Measurements from ENCODE around the gene DHRSX.

DHRSX gene

DNA sequence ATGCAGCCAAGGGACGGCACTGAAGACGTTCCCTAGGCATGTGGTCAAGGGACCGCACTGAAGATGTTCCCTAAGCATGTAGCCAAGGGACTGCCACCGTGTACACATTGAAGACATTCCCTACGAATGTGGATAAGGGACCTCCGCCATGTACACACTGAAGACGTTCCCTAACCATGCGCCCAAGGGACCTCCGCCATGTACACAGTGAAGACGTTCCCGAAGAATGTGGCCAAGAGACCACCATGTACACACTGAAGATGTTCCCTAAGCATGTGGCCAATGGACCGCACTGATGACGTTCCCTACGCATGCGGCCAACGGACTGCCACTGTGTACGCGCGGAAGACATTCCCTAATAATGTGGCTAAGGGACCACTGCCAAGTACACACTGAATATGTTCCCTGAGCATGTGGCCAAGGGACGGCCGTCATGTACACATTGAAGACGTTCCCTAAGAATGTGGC, 48.4 kb downstream of the DHRSX start:
- no peak for DNase-seq

DNA sequence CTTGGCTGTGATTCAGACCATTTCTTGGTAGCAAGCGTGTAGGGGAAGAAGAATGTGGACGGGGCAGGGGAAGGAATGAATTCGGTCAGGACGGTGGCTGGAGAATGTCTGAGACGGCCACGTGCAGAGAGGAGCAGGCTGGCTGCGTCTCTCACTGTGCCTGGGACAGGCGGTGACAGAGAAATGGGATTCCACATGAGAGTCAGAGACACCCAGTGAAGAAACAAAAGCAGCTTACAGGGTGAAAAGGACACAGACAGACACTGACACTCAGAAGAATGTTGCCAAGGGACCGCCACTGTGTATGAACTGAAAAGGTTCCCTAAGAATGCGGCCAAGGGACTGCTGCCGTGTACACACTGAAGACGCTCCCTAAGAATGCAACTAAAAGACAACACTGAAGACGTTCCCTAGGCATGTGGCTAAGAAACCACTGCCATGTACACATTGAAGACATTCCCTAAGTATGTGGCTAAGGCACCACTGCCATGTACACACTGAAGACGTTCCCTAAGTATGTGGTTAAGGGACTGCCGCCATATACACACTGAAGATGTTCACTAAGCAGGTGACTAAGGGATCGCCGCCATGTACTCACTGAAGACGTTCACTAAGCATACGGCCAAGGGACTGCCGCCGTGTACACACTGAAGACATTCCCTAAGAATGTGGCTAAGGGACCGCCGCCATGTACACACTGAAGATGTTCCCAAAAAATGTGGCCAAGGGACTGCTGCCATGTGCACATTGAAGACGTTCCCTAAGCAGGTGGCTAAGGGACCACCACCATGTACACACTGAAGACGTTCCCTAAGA, 49.1 kb downstream of the DHRSX start:
- DNase-seq = no peak

DNA sequence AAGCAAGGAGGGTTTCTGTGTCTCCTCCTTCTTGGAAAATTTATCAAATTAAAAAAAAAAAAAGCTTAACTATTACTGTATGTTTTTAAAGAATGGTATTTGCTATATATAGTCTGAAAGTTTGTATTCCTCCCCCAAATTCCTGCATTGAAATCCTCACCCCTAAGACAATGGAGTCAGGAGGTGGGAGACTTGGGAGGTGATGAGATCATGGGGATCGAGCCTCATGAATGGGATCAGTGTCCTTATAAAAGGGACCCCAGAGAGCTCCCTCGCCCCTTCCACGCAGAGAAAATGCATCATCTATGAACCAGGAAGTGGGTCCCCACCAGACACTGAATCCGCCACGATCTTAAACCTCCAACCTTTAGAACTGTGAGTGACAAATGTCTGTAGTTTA, 50.1 kb downstream of the DHRSX start:
- no peak for DNase-seq

DNA sequence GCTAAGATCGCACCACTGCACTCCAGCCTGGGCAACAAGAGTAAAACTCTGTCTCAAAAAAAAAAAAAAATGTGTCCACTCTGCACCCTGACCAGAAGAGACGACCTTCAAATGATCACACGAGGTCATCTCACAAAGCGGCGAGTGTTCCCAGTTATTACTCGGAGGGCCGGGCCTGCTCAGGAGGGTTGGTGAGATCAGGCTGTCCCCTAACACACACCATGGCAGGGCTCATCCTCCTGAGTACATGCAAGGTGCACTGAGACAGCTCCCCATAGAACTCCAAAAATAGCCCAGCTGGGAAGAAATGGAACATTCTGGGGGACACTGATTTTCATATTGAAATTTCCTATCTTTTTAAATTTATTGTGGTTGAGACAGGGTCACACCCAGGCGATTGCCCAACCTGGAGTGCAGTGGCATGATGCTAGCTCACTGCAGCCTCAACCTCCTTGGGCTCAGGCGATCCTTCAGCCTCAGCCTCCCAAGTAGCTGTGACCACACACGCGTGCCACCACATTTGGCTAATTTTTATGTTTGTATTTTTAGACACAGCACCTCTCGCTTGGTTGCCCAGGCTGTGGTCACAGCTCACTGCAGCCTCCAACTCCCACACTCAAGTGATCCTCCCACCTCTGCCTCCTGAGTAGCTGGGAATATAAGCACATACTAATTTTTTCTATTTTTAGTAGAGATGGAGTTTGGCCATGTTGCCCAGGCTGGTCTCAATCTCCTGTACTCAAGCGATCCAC, 51.5 kb downstream of the DHRSX start:
- DNase-seq = no peak

DNA sequence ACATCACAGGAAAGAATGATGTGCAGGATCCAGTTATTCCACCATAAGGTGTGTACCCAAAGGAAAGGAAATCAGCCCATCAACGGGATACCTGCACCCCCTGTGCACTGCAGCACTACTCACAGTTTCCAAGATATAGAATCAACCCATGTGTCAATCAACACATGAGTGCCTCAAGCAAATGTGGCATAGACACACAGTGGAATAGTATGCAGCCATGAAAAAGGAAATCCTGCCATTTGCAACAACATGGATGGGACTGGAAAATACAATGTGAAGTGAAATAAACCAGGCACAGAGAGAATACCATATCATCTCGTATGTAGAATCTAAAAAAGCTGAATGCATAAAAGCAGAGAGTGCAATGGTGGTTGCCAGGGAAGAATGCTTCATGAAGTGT, 53.3 kb downstream of the DHRSX start:
- no peak for DNase-seq

DNA sequence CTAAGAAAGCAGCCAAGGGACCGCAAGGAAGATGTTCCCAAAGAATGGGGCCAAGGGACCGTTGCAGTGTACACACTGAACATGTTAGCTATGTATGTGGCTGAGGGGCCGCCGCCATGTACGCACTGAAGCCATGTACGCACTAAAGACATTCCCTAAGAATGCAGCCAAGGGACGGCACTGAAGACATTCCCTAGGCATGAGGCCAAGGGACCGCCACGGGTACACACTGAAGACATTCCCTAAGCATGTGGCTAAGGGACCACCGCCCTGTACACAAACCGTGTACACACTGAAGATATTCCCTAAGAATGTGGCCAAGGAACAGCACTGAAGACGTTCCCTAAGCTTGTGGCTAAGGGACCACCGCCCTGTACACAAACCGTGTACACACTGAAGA, 54.0 kb downstream of the DHRSX start:
- DNase-seq = no peak

DNA sequence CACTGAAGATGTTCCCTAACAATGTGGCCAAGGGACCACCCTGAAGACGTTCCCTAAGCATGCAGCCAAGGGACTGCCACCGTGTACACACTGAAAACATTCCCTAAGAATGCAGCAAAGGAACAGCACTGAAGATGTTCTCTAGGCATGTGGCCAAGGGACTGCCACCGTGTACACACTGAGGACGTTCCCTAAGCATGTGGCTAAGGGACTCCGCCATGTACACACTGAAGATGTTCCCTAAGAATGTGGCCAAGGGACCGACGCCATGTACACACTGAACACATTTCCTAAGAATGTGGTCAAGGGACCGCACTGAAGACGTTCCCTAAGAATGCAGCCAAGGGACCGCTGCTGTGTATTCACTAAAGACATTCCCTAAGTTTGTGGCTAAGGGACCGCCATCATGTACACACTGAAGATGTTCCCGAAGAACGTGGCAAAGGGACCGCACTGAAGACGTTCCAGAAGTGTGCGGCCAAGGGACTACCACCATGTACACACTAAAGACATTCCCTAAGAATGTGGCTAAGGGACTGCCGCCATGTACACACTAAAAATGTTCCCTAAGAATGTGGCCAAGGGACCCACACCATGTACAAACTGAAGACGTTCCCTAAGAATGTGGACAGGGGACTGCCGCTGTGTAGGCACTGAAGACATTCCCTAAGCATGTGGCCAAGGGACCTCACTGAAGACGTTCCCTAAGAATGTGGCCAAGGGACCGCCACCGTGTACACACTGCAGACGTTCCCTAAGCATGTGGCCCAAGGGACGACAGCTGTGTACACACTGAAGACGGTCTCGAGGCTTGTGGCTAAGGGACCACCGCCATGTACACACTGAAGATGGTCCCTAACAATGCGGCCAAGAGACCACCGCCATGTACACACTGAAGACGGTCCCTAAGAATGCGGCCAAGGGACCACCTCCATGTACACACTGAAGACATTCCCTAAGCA, 54.8 kb downstream of the DHRSX start:
- DNase-seq = no peak

DNA sequence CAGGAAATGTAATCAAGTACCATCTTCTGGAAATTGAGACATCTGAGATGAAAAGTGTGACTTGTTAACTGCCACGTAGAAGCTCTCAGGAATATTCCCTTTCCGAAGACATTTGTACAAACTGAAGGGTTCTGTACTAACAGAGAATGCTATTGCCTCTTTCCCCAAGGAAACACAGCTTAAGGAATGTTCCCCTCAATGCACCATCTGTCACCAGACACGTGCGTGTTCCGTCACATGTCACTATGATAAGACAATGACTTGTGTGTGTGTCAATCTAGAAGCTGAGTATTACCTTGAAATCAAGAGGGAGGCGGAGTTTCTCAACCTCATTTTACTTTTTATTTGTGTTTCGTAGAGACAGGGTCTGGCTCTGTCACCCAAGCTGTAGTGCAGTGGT, 58.1 kb downstream of the DHRSX start:
- DNase-seq = no peak

DNA sequence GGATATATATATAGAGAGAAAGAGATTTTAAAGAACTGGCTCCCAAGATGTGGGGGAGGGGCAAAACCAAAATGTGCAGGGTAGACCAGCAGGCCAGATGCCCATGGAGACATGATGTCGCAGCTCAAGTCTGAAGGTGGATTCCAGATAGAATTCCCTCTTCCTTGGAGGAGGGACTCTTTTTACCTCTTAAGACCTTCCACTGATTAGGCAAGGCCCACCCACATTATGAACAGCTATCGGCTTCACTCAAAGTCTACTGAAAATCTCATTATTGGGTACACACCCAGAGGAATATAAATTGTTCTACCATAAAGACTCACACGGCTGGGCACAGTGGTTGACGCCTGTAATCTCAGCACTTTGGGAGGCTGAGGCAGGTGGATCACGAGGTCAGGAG, 59.3 kb downstream of the DHRSX start:
- DNase-seq = no peak

DNA sequence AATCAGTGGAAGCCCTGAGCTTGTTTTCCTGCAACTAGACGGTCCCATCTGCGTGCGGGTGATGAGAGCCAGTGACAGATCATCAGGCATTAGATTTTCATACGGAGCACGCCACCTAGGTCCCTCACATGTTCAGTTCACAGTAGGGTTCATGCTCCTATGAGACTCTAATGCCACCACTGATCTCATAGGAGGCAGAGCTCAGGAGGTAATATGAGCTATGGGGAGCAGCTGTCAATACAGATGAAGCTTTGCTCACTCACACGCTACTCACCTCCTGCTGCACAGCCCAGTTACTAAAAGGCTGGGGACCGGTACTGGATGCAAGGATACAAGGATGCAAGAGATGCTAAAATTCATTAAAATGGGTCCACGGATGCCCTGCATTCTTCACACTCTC, 61.2 kb downstream of the DHRSX start:
- DNase-seq = no peak

DNA sequence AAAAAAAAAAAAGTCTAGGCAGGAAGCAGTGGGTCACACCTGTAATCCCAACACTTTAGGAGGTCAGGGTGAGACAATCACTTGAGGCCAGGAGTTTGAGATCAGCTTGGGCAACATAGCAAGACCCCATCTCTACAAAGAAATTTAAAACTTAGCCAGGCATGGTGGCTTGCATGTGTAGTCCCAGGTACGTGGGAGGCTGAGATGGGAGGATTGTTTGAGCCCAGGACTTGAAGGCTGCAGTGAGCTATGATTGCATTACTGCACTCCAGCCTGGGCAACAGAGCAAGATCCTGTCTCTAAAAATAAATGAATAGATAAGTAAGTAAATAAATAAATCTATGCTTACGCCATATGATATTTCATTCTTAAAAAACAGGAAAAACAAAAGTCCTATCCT, 65.3 kb downstream of the DHRSX start:
- DNase-seq = no peak

DNA sequence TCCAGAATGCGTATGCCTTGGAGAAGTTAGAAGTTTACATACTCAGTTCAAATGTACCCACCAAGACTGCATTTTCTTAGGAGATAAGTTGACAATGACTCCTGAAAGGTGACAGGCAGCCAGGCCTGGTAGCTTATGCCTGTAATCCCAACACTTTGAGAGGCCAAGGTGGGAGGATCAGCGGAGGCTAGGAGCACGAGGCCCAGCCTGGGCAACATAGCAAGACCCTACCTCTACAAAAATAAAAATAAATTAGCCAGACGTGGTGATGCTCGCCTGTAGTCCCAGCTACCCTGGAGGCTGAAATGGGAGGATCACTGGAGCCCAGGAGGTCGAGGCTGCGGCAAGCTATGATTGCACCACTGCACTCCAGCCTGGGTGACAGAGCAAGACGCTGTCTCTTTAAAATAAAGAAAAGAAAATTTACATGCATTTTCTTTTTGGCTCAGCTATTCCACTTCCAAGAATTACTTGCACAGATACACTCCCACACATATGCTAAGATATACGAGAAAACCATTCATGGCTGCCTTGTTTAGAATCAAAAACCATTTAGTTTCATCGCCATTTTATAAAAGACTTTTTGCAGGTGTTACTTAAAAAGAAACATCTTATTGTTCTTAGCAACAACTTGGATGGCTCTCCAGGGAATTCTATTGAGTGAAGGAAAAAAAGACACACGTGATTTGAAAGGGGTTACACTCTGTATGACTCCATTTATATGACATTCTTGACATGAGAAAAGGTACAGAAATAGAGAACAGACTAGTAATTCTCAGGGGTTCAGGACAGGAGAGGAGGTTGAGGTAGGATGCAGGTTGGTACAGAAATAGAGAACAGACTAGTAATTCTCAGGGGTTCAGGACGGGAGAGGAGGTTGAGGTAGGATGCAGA, 66.3 kb downstream of the DHRSX start:
- no peak for DNase-seq

DNA sequence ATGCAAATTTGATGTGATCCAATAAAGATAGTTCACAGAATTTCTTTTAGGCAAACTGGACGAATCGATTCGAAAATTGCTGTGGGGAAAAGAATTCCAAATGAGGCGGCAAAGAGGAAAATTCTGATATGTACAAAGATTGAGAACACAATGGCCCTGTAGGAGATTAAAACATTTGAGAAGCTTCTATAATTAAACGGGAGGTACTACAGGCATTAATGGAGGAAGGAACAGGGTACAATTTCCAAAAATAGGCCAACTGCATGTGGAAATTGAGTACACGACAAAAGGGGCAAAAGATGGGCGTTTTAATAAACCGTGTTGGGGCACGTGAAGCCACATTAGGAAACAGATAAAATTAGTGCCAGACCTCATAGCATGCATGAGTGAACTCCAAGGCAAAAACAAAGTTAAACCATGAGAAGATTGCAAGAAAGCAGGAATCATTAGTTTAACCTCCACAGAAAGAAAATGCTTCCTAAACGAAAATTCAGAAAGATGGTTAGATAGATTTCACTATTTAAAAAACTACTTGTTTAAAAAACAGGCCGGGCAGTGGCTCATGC, 68.4 kb downstream of the DHRSX start:
- no peak for DNase-seq

DNA sequence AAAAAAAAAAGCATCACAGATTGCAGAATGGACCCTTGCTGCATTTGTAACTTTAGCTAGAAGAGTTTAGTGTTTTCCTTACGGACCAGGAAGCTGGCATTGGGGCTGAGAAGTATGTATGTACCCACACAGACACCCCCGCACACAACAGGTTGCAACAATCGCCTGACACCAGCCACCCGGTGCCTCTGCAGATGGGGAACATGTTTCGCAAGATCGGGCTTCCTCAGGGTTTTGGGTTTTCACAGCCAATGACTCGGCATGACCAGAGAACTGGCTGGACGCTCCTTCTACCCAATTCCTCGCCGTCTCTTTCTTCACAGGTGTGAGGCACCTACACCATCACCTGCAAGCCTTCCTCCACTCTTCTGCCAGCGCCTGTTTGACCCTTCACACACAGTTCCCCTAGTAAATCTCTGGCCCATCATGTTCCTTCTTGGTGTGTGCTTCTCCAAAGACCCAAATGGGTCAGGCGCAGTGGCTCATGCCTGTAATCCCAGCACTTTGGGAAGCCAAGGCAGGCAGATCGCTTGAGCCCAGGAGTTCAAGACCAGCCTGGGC, 70.4 kb downstream of the DHRSX start:
- no peak for DNase-seq

DNA sequence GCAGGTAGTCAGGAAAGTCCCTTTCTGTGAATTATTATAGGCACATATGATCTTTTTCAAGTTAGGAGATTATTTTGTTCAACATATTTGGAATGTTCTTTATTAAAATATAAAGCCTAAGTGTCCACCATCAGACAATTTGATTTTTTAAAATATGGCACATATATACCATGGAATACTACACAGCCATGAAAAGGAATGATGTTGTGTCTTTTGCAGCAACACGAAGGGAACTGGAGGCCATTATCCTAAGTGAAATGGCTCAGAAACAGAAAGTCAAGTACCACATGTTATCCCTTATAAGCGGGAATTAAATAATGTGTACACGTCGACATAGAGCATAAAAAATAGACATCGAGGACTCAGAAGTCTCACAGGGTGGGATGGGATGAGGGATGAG, 73.0 kb downstream of the DHRSX start:
- no peak for DNase-seq

DNA sequence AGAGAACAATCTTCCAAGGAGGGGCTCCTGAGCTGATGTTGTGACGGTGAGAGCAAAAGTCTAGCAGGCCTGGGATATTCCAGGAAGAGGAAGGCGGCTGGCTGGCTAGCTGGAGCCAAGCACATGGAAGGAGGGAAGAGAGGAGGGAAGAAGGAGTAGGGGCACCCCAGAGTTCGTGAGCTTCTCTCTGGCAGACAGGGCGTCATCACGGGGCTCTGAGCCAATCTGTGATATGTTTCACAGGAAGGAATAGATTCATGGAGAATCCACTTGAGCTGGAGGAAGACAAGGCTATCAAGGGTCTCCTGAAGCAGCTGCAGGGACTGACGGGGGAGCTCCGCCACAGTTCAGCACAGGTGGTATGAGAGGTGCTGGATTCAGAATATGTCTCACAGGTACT, 73.6 kb downstream of the DHRSX start:
- no peak for DNase-seq

DNA sequence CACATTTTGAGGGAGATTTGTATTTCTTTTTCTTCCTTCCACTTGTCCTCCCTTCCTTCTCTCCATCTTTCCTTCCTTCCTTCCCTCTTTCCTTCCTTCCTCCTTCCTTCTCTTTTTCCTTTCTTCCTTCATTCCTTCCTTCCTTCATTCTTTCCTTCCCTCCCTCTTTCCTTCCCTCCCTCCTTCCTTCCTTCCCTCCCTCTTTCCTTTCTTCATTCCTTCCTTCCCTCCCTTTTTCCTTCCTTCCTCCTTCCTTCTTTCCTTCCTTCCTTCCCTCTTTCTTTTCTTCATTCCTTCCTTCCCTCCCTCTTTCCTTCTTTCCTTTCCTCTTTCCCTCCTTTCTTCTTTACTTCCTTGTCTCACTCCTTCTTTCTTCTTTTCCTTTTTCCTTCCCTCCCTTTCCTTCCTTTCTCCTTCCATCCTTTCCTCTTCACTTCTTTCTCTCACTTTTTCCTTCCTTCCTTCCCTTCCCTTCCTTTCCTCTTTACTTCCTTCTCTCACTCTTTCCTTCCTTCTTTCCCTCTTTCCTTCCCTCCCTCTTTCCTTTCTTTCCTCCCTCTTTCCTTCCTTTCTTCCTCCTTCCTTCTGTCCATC, 74.4 kb downstream of the DHRSX start:
- DNase-seq = no peak

DNA sequence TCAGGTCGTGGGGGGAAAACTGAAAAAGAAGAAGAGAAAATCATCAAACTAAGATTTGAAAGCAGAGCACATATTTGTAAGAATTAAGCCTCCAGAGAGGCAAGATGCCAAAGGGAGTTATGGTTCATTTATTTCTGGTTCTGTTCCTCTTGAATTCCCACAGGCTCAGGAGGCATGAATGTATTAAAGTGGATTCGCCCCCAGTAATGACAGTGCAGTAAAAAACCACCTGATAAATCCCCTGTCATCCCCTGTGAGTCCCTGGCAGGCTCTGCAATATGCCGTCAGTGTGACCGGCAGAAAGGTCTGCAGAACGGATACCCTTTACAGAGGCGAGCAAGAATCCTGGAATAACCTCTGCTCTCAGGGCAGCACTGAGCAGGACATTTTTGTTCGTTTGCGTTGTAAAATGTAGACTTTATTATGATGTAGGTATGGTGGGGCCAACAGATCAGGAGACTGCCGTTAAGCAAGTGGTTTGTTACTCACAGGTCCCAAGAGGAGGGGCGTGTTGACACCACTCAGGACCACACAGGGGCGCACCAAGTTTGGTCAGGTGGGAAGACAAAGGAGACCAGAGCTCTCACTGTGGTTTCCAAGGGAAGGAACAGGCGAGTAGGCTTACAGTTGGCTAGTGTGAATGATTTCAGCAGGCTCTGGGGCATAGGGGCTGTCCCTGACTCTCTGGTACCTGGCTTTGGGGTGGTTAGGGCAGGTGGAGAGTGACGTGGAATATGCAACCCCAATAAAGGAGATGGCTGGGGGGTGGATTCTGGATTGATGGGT, 75.3 kb downstream of the DHRSX start:
- DNase-seq = no peak

DNA sequence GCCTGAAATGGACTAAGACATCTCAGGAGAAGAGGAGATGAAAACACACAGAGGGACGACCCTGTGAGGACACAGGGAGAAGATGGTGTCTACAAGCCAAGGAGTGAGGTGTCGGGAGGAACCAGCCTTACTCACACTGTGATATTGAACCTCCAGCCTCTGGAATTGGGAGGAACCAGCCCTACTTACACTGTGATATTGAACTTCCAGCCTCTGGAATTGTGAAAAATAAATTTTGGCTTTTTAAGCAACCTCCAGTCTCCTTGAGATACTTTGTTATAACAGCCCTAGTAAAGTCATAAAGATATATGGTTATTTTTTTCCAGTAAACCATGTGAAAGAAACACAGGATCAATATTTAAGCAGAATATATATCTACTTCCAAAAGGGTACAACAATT, 76.5 kb downstream of the DHRSX start:
- no peak for DNase-seq

DNA sequence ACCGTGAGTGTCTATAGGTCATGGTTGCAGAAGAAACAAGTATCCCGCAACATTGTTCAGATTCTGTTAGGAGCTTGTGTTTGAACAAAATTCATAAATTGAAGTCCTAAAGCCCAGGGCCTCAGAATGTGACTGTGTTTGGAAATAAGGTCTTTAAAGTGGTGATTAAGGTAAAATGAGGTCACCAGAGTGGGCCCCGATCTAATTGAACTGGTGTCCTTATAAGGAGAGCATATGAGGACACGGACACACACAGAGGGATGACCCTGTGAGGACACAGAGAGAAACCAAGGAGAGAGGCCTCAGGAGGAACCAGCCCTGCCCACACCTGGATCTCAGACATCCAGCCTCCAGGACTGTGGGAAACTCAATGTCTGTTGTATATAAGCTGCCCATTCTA, 76.9 kb downstream of the DHRSX start:
- DNase-seq = no peak
